HepG2 (cell line): Measurements from ENCODE around the gene PRDM12. TPM values are rescaled to one million over a fixed set of nuclear protein-coding genes. Genes with fewer than 3 reads are reported as not detected.

ENCODE experiments used
- EEA1 ChIP-seq: sonication (generic); formaldehyde crosslinking; IDR thresholded peaks from 2 replicates; pipeline ENCODE4 v1.5.1; 2020; ENCODE audit warnings: mild to moderate bottlenecking, missing genetic modification reagents, borderline replicate concordance
- GATAD1 ChIP-seq: IDR thresholded peaks from 2 replicates; pipeline ENCODE4 v1.6.1; 2016; ENCODE audit warnings: missing genetic modification reagents, missing compliant biosample characterization
- HOXA9 ChIP-seq: sonication (generic); formaldehyde crosslinking; IDR thresholded peaks from 2 replicates; pipeline ENCODE4 v1.8.1; 2022; ENCODE audit warnings: missing genetic modification reagents, mild to moderate bottlenecking, moderate library complexity, borderline replicate concordance
- KDM2A ChIP-seq: sonication (generic); formaldehyde crosslinking; IDR thresholded peaks from 2 replicates; pipeline ENCODE4 v1.4.0; 2020; ENCODE audit warnings: low read depth, missing genetic modification reagents, borderline replicate concordance
- KLF11 ChIP-seq: IDR thresholded peaks from 2 replicates; pipeline ENCODE4 v1.6.1; 2016; ENCODE audit warnings: missing compliant biosample characterization
- LBX2 ChIP-seq: sonication (generic); formaldehyde crosslinking; IDR thresholded peaks from 2 replicates; pipeline ENCODE4 v1.5.0; 2020; ENCODE audit warnings: missing genetic modification reagents, mild to moderate bottlenecking, borderline replicate concordance
- NFYC ChIP-seq: IDR thresholded peaks from 2 replicates; pipeline ENCODE4 v1.6.1; 2016; ENCODE audit warnings: missing genetic modification reagents, missing compliant biosample characterization
- NONO ChIP-seq, 2 experiments: fragments of 450-650 bp in 1 of 2; sonication (generic) in 1 of 2; formaldehyde crosslinking in 1 of 2; IDR thresholded peaks in 1 of 2; conservative IDR thresholded peaks in 1 of 2; 2 replicates each; pipeline versions ENCODE4 v1.6.1 to v1.8.0; 2017 to 2022; ENCODE audit warnings: mild to moderate bottlenecking in 1 of 2, missing genetic modification reagents in 1 of 2, moderate library complexity in 1 of 2
- NR2F6 ChIP-seq, 2 experiments: IDR thresholded peaks; 2 replicates each; pipeline ENCODE4 v1.6.1; 2016; ENCODE audit warnings: antibody characterized with exemption in 1 of 2, mild to moderate bottlenecking in 1 of 2
- PATZ1 ChIP-seq: sonication (generic); formaldehyde crosslinking; IDR thresholded peaks from 2 replicates; pipeline ENCODE4 v1.4.0; 2020; ENCODE audit warnings: missing genetic modification reagents
- RBM22 ChIP-seq: fragments of 200-400 bp; formaldehyde crosslinking; optimal IDR thresholded peaks from 2 replicates; pipeline ENCODE3; 2017; ENCODE audit warnings: mild to moderate bottlenecking, low read length, moderate library complexity
- SATB2 ChIP-seq: sonication (generic); formaldehyde crosslinking; IDR thresholded peaks from 2 replicates; pipeline ENCODE4 v1.5.0; 2020; ENCODE audit warnings: missing genetic modification reagents
- ZBTB21 ChIP-seq: sonication (generic); formaldehyde crosslinking; IDR thresholded peaks from 2 replicates; pipeline ENCODE4 v1.4.0; 2020; ENCODE audit warnings: missing genetic modification reagents
- ZFP1 ChIP-seq: IDR thresholded peaks from 2 replicates; pipeline ENCODE4 v1.6.1; 2016
- ZNF143 ChIP-seq: sonication (generic); formaldehyde crosslinking; IDR thresholded peaks from 2 replicates; pipeline ENCODE4 v1.4.0; 2020; ENCODE audit warnings: missing genetic modification reagents
- ZNF225 ChIP-seq: sonication (generic); formaldehyde crosslinking; IDR thresholded peaks from 2 replicates; pipeline ENCODE4 v1.4.0; 2020; ENCODE audit warnings: mild to moderate bottlenecking, missing genetic modification reagents
- ZNF263 ChIP-seq: sonication (generic); formaldehyde crosslinking; IDR thresholded peaks from 2 replicates; pipeline ENCODE4 v1.4.0; 2020; ENCODE audit warnings: missing genetic modification reagents
- ZNF44 ChIP-seq: sonication (generic); formaldehyde crosslinking; IDR thresholded peaks from 2 replicates; pipeline ENCODE4 v1.5.1; 2020; ENCODE audit warnings: mild to moderate bottlenecking, missing genetic modification reagents
- ZNF512 ChIP-seq: sonication (generic); formaldehyde crosslinking; IDR thresholded peaks from 2 replicates; pipeline ENCODE4 v1.4.0; 2020; ENCODE audit warnings: mild to moderate bottlenecking, missing genetic modification reagents
- ZNF7 ChIP-seq: IDR thresholded peaks from 2 replicates; pipeline ENCODE4 v1.6.1; 2016; ENCODE audit warnings: missing biosample characterization, missing genetic modification reagents
- ZNF788 ChIP-seq: sonication (generic); formaldehyde crosslinking; IDR thresholded peaks from 2 replicates; pipeline ENCODE4 v1.5.0; 2020; ENCODE audit warnings: mild to moderate bottlenecking, missing genetic modification reagents, borderline replicate concordance
- ZNF879 ChIP-seq: sonication (generic); formaldehyde crosslinking; IDR thresholded peaks from 2 replicates; pipeline ENCODE4 v1.8.1; 2023; ENCODE audit warnings: missing genetic modification reagents
- polyA plus RNA-seq, 8 experiments: library from polyadenylated mRNA; depleted of rRNA in 3 of 8; stranded (reverse) in 7 of 8; unstranded in 1 of 8; fragments of >200 nt; fragmentation: Illumina TruSeq in 4 of 8; extraction: Trizol in 4 of 8; gene quantifications; 2 replicates each; pipeline versions ENCODE4 v1.2.1 to v1.2.3, GENCODE V29; 2011 to 2016; ENCODE audit warnings: low read depth in 4 of 8, missing spikeins in 1 of 8, mixed read lengths in 1 of 8; ENCODE audit not compliant: insufficient read depth in 1 of 8
- total RNA-seq, 5 experiments: library from RNA; depleted of rRNA; stranded (reverse); fragments of >200 nt; fragmentation: Illumina TruSeq; extraction: Trizol; gene quantifications; 2 replicates each; pipeline ENCODE4 v1.2.3, GENCODE V29; 2016; ENCODE audit warnings: low read depth in 1 of 5
- TF ChIP-seq, protein P1 (sequence below): sonication (generic); formaldehyde crosslinking; IDR thresholded peaks from 2 replicates; pipeline ENCODE4 v1.8.1; 2022; ENCODE audit warnings: mild to moderate bottlenecking, missing genetic modification reagents
- TF ChIP-seq, protein P2 (sequence below): sonication (generic); formaldehyde crosslinking; IDR thresholded peaks from 2 replicates; pipeline ENCODE4 v1.4.0; 2020; ENCODE audit warnings: mild to moderate bottlenecking, missing genetic modification reagents
- TF ChIP-seq, protein P3 (sequence below): IDR thresholded peaks from 2 replicates; pipeline ENCODE4 v1.6.1; 2016; ENCODE audit warnings: low read depth, borderline replicate concordance

Gene PRDM12
- total and polyA plus RNA-seq, 2 of the 13 experiments (the other 11 are each of a cell fraction or from before 2014, with no cell fraction given) = 0.04 to 0.07 TPM

DNA sequence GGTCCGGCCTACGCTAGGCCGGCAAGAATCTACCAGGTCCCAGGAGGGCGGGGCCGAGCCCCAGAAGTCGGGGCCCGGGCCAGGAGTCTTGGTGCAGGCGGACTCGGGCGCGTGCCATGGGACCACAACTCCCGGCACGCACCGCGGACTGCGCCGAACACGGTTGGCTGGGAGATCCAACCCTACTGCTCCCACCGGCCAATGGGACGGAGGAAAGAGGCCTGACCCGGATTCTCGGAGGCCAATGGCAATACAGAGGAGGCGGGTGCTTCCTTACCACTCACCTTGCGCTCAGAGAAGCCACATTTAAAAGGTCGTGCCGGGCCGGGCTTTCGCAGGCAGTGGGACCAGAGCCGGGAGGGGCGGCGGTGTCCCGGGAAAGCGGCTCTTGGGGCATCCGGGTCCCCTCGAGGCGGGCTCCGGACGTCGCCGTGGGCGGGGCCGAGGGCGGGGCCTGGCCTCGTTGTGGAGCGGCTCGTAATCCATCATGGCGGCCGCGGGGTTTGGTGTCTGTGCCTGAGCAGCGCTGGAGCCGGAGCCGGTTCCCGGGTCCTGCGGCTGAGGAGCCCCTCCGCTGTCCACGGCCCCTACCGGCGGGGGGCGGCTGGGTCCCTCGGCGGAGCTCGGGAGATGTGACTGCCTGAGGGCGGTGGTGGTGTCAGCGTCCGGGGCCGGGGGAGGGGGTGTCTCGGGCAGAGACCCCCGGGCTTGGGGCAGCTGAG lies 48.3 kb downstream of the PRDM12 start (continued):
- no peak for TF ChIP-seq NR2F6 (IDR thresholded peaks at IDR 0.05)
- TF ChIP-seq NR2F6 (CRISPR knock-in tag; IDR thresholded peaks at IDR 0.05) = 0 out of 2 replicates have a peak, but pooled peaks have one; percentile 11
- TF ChIP-seq KDM2A (CRISPR knock-in tag) = peak; percentile 63; the same call in 1 of the 2 replicates
- 0 out of 2 replicates have a peak, but pooled peaks have one; percentile 48 for TF ChIP-seq ZFP1 (CRISPR knock-in tag)
- TF ChIP-seq GATAD1 (CRISPR knock-in tag) = no peak
- TF ChIP-seq PATZ1 = peak; percentile 63
- TF ChIP-seq ZNF225 = 0 out of 2 replicates have a peak, but pooled peaks have one; percentile 28
- TF ChIP-seq LBX2 = no peak
- no peak for TF ChIP-seq RBM22
- no peak for TF ChIP-seq ZNF788
- no peak for TF ChIP-seq ZNF263
- 0 out of 2 replicates have a peak, but pooled peaks have one; percentile 24 for TF ChIP-seq EEA1
- TF ChIP-seq, protein P1, sequence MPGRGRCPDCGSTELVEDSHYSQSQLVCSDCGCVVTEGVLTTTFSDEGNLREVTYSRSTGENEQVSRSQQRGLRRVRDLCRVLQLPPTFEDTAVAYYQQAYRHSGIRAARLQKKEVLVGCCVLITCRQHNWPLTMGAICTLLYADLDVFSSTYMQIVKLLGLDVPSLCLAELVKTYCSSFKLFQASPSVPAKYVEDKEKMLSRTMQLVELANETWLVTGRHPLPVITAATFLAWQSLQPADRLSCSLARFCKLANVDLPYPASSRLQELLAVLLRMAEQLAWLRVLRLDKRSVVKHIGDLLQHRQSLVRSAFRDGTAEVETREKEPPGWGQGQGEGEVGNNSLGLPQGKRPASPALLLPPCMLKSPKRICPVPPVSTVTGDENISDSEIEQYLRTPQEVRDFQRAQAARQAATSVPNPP (CRISPR knock-in tag) = no peak
- no peak for TF ChIP-seq NONO (IDR thresholded peaks at IDR 0.05)
- TF ChIP-seq NONO (CRISPR knock-in tag; conservative IDR thresholded peaks at IDR 0.05) = peak; percentile 65; the same call in 1 of the 2 replicates
- TF ChIP-seq, protein P2, sequence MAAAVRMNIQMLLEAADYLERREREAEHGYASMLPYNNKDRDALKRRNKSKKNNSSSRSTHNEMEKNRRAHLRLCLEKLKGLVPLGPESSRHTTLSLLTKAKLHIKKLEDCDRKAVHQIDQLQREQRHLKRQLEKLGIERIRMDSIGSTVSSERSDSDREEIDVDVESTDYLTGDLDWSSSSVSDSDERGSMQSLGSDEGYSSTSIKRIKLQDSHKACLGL (CRISPR knock-in tag) = 0 out of 2 replicates have a peak, but pooled peaks have one; percentile 22
- TF ChIP-seq HOXA9 (CRISPR knock-in tag) = no peak
- no peak; the same call in 1 of the 2 replicates for TF ChIP-seq ZBTB21
- 0 out of 2 replicates have a peak, but pooled peaks have one; percentile 43 for TF ChIP-seq ZNF44 (CRISPR knock-in tag)
- TF ChIP-seq ZNF143 (CRISPR knock-in tag) = peak; percentile 96
- no peak for TF ChIP-seq ZNF512 (CRISPR knock-in tag)
- TF ChIP-seq, protein P3, sequence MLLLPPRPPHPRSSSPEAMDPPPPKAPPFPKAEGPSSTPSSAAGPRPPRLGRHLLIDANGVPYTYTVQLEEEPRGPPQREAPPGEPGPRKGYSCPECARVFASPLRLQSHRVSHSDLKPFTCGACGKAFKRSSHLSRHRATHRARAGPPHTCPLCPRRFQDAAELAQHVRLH (CRISPR knock-in tag) = no peak
- peak; percentile 99 for TF ChIP-seq NFYC (CRISPR knock-in tag)
- TF ChIP-seq KLF11 (CRISPR knock-in tag) = no peak
- peak; percentile 73 for TF ChIP-seq ZNF7
- TF ChIP-seq ZNF879 (CRISPR knock-in tag) = no peak
- no peak for TF ChIP-seq SATB2 (CRISPR knock-in tag)
